WTC11 (cell line): ENCODE results near the gene MGAT2. TPM values are rescaled to one million over a fixed set of nuclear protein-coding genes. Genes with fewer than 3 reads are reported as not detected.
A peak's percentile ranks its signal among the peaks of the same experiment; 100 is the strongest.

Experiments used
- ATAC-seq: fragments of 200-7000 bp; cut with Tn5 transposase; 2 replicates; pipeline ENCODE4 v1.10.0; 2021; ENCODE audit warnings: mild to moderate bottlenecking, moderate library complexity
- CTCF ChIA-PET: fragments of 300-600 bp; sonication (Branson Sonifier 250); formaldehyde crosslinking; loops from one replicate; lab custom pipeline; 2021; ENCODE audit warnings: antibody characterized with exemption; lab: Charles Lee
- POLR2A ChIA-PET: fragments of 350-600 bp; sonication (Branson Sonifier 250); formaldehyde crosslinking; loops from one replicate; lab custom pipeline; 2021; ENCODE audit warnings: antibody characterized with exemption; lab: Charles Lee
- DNase-seq: peaks from one replicate; pipeline ENCODE4 v3.0.0; 2021; ENCODE audit warnings: low spot score
- H3K27ac Mint-ChIP-seq: 2 replicates; pipeline ENCODE4 v1.8.0; 2021; ENCODE audit warnings: mixed read lengths
- H3K27me3 Mint-ChIP-seq: 2 replicates; pipeline ENCODE4 v1.8.0; 2021; ENCODE audit warnings: low read depth, mild to moderate bottlenecking, moderate library complexity, mixed read lengths
- H3K36me3 Mint-ChIP-seq: 2 replicates; pipeline ENCODE4 v1.8.0; 2021; ENCODE audit warnings: mixed read lengths
- H3K4me1 Mint-ChIP-seq: 2 replicates; pipeline ENCODE4 v1.8.0; 2022; ENCODE audit warnings: mixed read lengths
- H3K4me3 Mint-ChIP-seq: 2 replicates; pipeline ENCODE4 v1.8.0; 2021; ENCODE audit warnings: mild to moderate bottlenecking, moderate library complexity, mixed read lengths
- H3K9me3 Mint-ChIP-seq: 2 replicates; pipeline ENCODE4 v1.8.0; 2021; ENCODE audit warnings: mixed read lengths
- CBFB ChIP-seq: sonication (generic); formaldehyde crosslinking; IDR thresholded peaks from 2 replicates; pipeline ENCODE4 v1.8.1; 2022; ENCODE audit warnings: mild to moderate bottlenecking, low read depth, missing genetic modification reagents
- CREB1 ChIP-seq: sonication (generic); formaldehyde crosslinking; IDR thresholded peaks from 2 replicates; pipeline ENCODE4 v1.8.0; 2023; ENCODE audit warnings: mild to moderate bottlenecking, missing genetic modification reagents
- EMX1 ChIP-seq: fragments of 250-450 bp; sonication (Bioruptor Pico); IDR thresholded peaks from 2 replicates; pipeline ENCODE4 v1.8.0; 2021; ENCODE audit warnings: mild to moderate bottlenecking
- GRHL2 ChIP-seq: fragments of 250-450 bp; sonication (Bioruptor Pico); IDR thresholded peaks from 2 replicates; pipeline ENCODE4 v1.8.0; 2022; ENCODE audit warnings: mild to moderate bottlenecking, moderate library complexity; ENCODE audit not compliant: insufficient replicate concordance, severe bottlenecking
- HMGA2 ChIP-seq: fragments of 250-450 bp; sonication (Bioruptor Pico); IDR thresholded peaks from 2 replicates; pipeline ENCODE4 v1.4.0; 2021; ENCODE audit warnings: mild to moderate bottlenecking, moderate library complexity
- MXD4 ChIP-seq: fragments of 250-450 bp; sonication (Bioruptor Pico); IDR thresholded peaks from 2 replicates; pipeline ENCODE4 v1.8.0; 2021; ENCODE audit warnings: mild to moderate bottlenecking, moderate library complexity, borderline replicate concordance
- OVOL2 ChIP-seq: fragments of 250-450 bp; sonication (Bioruptor Pico); IDR thresholded peaks from 2 replicates; pipeline ENCODE4 v1.9.0; 2021; ENCODE audit warnings: mild to moderate bottlenecking, borderline replicate concordance
- PRRX2 ChIP-seq: fragments of 250-450 bp; sonication (Bioruptor Pico); IDR thresholded peaks from 2 replicates; pipeline ENCODE4 v1.8.0; 2021; ENCODE audit warnings: mild to moderate bottlenecking
- SMAD4 ChIP-seq: sonication (generic); formaldehyde crosslinking; IDR thresholded peaks from 2 replicates; pipeline ENCODE4 v1.8.0; 2022; ENCODE audit warnings: mild to moderate bottlenecking, missing genetic modification reagents
- TEAD4 ChIP-seq: sonication (generic); formaldehyde crosslinking; IDR thresholded peaks from 2 replicates; pipeline ENCODE4 v1.8.0; 2022; ENCODE audit warnings: mild to moderate bottlenecking, missing genetic modification reagents
- ZBTB21 ChIP-seq: sonication (generic); formaldehyde crosslinking; IDR thresholded peaks from 2 replicates; pipeline ENCODE4 v1.8.1; 2023; ENCODE audit warnings: mild to moderate bottlenecking, missing genetic modification reagents, borderline replicate concordance
- ZNF317 ChIP-seq: sonication (generic); formaldehyde crosslinking; IDR thresholded peaks from 2 replicates; pipeline ENCODE4 v1.8.1; 2023; ENCODE audit warnings: low read depth, mild to moderate bottlenecking, moderate library complexity, missing genetic modification reagents, borderline replicate concordance
- ZNF416 ChIP-seq: fragments of 250-450 bp; sonication (Bioruptor Pico); IDR thresholded peaks from 2 replicates; pipeline ENCODE4 v1.9.0; 2021; ENCODE audit warnings: mild to moderate bottlenecking, inconsistent platforms
- total RNA-seq: library from RNA; stranded (reverse); gene quantifications from 3 replicates; pipeline ENCODE4 v1.2.3, GENCODE V29; 2021
- TF ChIP-seq, protein P1 (sequence below): fragments of 250-450 bp; sonication (Bioruptor Pico); IDR thresholded peaks from 2 replicates; pipeline ENCODE4 v1.8.0; 2021; ENCODE audit warnings: mild to moderate bottlenecking
- TF ChIP-seq, protein P2 (sequence below): sonication (generic); formaldehyde crosslinking; IDR thresholded peaks from 2 replicates; pipeline ENCODE4 v1.8.0; 2023; ENCODE audit warnings: missing genetic modification reagents
- TF ChIP-seq, protein P3 (sequence below): sonication (generic); formaldehyde crosslinking; IDR thresholded peaks from 2 replicates; pipeline ENCODE4 v1.8.1; 2023; ENCODE audit warnings: mild to moderate bottlenecking, missing genetic modification reagents, borderline replicate concordance
- TF ChIP-seq, protein P4 (sequence below): sonication (generic); formaldehyde crosslinking; IDR thresholded peaks from 2 replicates; pipeline ENCODE4 v1.8.1; 2022; ENCODE audit warnings: low read depth, mild to moderate bottlenecking, moderate library complexity, missing genetic modification reagents, borderline replicate concordance
- TF ChIP-seq, protein P5 (sequence below): sonication (generic); formaldehyde crosslinking; IDR thresholded peaks from 2 replicates; pipeline ENCODE4 v1.8.1; 2023; ENCODE audit warnings: mild to moderate bottlenecking, missing genetic modification reagents
- TF ChIP-seq, protein P6 (sequence below): sonication (generic); formaldehyde crosslinking; conservative IDR thresholded peaks from 2 replicates; pipeline ENCODE4 v1.8.1; 2022; ENCODE audit warnings: mild to moderate bottlenecking, missing genetic modification reagents
- TF ChIP-seq, protein P7 (sequence below): fragments of 200-600 bp; IDR thresholded peaks from 2 replicates; pipeline ENCODE4 v1.8.0; 2022; ENCODE audit warnings: antibody characterized with exemption

MGAT2 gene
- total RNA-seq, 1 experiment from 2014 or later = 25.2 TPM

DNA sequence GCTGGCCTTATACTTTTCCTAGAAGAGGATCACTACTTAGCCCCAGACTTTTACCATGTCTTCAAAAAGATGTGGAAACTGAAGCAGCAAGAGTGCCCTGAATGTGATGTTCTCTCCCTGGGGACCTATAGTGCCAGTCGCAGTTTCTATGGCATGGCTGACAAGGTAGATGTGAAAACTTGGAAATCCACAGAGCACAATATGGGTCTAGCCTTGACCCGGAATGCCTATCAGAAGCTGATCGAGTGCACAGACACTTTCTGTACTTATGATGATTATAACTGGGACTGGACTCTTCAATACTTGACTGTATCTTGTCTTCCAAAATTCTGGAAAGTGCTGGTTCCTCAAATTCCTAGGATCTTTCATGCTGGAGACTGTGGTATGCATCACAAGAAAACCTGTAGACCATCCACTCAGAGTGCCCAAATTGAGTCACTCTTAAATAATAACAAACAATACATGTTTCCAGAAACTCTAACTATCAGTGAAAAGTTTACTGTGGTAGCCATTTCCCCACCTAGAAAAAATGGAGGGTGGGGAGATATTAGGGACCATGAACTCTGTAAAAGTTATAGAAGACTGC lies 1.5 kb downstream of the MGAT2 start:
- ATAC-seq (no peak), DNase-seq (no peak)
- ChIA-PET CTCF (interaction anchor here (0.8 to 3.7 kb wide), 4 partner anchors 12 to 260 kb away, joined by 3 to 24 read pairs (median 11); partner anchors contain the start of gene RPS29), POLR2A (interaction anchor here (1.3 to 2.9 kb wide), 5 partner anchors 10 to 146 kb away, joined by 6 to 39 read pairs (median 25); partner anchors contain the start of genes DNAAF2, KLHDC2, LRR1 and RPS29)
- H3K27ac Mint-ChIP-seq = no peak overlapping the region
- no peaks in the 10 kb centered on the region for H3K27me3 Mint-ChIP-seq
- peaks cover 23% of the 10 kb centered on the region for H3K4me1 Mint-ChIP-seq
- H3K36me3 Mint-ChIP-seq = peaks cover 29% of the 10 kb centered on the region
- peak overlapping the region; percentile 98 for H3K4me3 Mint-ChIP-seq
- TF ChIP-seq HMGA2 = no peak
- TF ChIP-seq, protein P1, sequence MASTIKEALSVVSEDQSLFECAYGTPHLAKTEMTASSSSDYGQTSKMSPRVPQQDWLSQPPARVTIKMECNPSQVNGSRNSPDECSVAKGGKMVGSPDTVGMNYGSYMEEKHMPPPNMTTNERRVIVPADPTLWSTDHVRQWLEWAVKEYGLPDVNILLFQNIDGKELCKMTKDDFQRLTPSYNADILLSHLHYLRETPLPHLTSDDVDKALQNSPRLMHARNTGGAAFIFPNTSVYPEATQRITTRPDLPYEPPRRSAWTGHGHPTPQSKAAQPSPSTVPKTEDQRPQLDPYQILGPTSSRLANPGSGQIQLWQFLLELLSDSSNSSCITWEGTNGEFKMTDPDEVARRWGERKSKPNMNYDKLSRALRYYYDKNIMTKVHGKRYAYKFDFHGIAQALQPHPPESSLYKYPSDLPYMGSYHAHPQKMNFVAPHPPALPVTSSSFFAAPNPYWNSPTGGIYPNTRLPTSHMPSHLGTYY (CRISPR knock-in tag) = no peak
- TF ChIP-seq EMX1 (CRISPR knock-in tag) = no peak
- TF ChIP-seq ZNF416 = no peak
- no peak for TF ChIP-seq ZBTB21 (CRISPR knock-in tag)
- TF ChIP-seq, protein P2, sequence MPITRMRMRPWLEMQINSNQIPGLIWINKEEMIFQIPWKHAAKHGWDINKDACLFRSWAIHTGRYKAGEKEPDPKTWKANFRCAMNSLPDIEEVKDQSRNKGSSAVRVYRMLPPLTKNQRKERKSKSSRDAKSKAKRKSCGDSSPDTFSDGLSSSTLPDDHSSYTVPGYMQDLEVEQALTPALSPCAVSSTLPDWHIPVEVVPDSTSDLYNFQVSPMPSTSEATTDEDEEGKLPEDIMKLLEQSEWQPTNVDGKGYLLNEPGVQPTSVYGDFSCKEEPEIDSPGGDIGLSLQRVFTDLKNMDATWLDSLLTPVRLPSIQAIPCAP (CRISPR knock-in tag) = no peak
- TF ChIP-seq, protein P3, sequence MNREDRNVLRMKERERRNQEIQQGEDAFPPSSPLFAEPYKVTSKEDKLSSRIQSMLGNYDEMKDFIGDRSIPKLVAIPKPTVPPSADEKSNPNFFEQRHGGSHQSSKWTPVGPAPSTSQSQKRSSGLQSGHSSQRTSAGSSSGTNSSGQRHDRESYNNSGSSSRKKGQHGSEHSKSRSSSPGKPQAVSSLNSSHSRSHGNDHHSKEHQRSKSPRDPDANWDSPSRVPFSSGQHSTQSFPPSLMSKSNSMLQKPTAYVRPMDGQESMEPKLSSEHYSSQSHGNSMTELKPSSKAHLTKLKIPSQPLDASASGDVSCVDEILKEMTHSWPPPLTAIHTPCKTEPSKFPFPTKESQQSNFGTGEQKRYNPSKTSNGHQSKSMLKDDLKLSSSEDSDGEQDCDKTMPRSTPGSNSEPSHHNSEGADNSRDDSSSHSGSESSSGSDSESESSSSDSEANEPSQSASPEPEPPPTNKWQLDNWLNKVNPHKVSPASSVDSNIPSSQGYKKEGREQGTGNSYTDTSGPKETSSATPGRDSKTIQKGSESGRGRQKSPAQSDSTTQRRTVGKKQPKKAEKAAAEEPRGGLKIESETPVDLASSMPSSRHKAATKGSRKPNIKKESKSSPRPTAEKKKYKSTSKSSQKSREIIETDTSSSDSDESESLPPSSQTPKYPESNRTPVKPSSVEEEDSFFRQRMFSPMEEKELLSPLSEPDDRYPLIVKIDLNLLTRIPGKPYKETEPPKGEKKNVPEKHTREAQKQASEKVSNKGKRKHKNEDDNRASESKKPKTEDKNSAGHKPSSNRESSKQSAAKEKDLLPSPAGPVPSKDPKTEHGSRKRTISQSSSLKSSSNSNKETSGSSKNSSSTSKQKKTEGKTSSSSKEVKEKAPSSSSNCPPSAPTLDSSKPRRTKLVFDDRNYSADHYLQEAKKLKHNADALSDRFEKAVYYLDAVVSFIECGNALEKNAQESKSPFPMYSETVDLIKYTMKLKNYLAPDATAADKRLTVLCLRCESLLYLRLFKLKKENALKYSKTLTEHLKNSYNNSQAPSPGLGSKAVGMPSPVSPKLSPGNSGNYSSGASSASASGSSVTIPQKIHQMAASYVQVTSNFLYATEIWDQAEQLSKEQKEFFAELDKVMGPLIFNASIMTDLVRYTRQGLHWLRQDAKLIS (CRISPR knock-in tag) = no peak
- TF ChIP-seq, protein P4, sequence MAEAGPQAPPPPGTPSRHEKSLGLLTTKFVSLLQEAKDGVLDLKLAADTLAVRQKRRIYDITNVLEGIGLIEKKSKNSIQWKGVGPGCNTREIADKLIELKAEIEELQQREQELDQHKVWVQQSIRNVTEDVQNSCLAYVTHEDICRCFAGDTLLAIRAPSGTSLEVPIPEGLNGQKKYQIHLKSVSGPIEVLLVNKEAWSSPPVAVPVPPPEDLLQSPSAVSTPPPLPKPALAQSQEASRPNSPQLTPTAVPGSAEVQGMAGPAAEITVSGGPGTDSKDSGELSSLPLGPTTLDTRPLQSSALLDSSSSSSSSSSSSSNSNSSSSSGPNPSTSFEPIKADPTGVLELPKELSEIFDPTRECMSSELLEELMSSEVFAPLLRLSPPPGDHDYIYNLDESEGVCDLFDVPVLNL = no peak
- TF ChIP-seq CREB1 (CRISPR knock-in tag) = no peak
- no peaks in the 10 kb centered on the region for H3K9me3 Mint-ChIP-seq

DNA sequence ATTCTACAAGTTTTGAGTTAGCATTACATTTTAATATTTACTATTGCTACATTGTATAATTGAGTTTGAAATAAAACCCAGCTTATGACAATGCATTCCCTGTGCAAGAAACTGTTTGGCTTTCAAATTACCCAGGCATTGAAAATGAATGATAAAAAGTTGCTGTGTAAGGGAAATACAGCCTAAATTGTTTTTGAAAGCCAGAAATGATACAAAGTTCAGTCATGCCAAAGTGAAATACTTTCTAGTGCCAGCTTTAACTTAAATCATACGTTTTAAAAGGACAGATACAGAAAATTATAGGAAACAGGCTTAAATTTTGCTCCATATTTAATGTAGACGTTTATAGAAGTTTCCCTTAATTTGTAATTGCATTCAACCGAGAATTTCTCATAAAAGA lies 2.8 kb downstream of the MGAT2 start:
- DNase-seq = no peak
- ATAC-seq = no peak
- H3K36me3 Mint-ChIP-seq = peaks cover 26% of the 10 kb centered on the region
- no peak overlapping the region for H3K4me3 Mint-ChIP-seq
- no peaks in the 10 kb centered on the region for H3K27me3 Mint-ChIP-seq
- no peaks in the 10 kb centered on the region for H3K9me3 Mint-ChIP-seq
- ChIA-PET POLR2A (interaction anchor here (1.3 kb wide), 1 partner anchor 11 kb away, joined by 5 read pairs; no protein-coding TSS in a partner anchor), CTCF (interaction anchor here (1.2 to 3.7 kb wide), 3 partner anchors 11 to 229 kb away, joined by 3 to 24 read pairs (median 8); partner anchors contain the start of gene NEMF)
- H3K27ac Mint-ChIP-seq = no peak overlapping the region
- peaks cover 23% of the 10 kb centered on the region for H3K4me1 Mint-ChIP-seq
- no peak for TF ChIP-seq PRRX2 (CRISPR knock-in tag)
- no peak for TF ChIP-seq CBFB (CRISPR knock-in tag)
- no peak for TF ChIP-seq OVOL2
- no peak for TF ChIP-seq TEAD4 (CRISPR knock-in tag)
- TF ChIP-seq GRHL2 (CRISPR knock-in tag) = no peak
- no peak for TF ChIP-seq SMAD4 (CRISPR knock-in tag)
- TF ChIP-seq, protein P5, sequence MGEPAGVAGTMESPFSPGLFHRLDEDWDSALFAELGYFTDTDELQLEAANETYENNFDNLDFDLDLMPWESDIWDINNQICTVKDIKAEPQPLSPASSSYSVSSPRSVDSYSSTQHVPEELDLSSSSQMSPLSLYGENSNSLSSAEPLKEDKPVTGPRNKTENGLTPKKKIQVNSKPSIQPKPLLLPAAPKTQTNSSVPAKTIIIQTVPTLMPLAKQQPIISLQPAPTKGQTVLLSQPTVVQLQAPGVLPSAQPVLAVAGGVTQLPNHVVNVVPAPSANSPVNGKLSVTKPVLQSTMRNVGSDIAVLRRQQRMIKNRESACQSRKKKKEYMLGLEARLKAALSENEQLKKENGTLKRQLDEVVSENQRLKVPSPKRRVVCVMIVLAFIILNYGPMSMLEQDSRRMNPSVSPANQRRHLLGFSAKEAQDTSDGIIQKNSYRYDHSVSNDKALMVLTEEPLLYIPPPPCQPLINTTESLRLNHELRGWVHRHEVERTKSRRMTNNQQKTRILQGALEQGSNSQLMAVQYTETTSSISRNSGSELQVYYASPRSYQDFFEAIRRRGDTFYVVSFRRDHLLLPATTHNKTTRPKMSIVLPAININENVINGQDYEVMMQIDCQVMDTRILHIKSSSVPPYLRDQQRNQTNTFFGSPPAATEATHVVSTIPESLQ (CRISPR knock-in tag) = no peak
- TF ChIP-seq, protein P6, sequence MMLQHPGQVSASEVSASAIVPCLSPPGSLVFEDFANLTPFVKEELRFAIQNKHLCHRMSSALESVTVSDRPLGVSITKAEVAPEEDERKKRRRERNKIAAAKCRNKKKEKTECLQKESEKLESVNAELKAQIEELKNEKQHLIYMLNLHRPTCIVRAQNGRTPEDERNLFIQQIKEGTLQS (CRISPR knock-in tag) = no peak
- TF ChIP-seq MXD4 = no peak
- TF ChIP-seq, protein P2 (CRISPR knock-in tag) = no peak
- TF ChIP-seq EMX1 (CRISPR knock-in tag) = no peak
- no peak for TF ChIP-seq ZNF317
- TF ChIP-seq, protein P7, sequence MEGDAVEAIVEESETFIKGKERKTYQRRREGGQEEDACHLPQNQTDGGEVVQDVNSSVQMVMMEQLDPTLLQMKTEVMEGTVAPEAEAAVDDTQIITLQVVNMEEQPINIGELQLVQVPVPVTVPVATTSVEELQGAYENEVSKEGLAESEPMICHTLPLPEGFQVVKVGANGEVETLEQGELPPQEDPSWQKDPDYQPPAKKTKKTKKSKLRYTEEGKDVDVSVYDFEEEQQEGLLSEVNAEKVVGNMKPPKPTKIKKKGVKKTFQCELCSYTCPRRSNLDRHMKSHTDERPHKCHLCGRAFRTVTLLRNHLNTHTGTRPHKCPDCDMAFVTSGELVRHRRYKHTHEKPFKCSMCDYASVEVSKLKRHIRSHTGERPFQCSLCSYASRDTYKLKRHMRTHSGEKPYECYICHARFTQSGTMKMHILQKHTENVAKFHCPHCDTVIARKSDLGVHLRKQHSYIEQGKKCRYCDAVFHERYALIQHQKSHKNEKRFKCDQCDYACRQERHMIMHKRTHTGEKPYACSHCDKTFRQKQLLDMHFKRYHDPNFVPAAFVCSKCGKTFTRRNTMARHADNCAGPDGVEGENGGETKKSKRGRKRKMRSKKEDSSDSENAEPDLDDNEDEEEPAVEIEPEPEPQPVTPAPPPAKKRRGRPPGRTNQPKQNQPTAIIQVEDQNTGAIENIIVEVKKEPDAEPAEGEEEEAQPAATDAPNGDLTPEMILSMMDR = no peak
